ENCODE data around the gene EMX1.

Gene EMX1

DNA sequence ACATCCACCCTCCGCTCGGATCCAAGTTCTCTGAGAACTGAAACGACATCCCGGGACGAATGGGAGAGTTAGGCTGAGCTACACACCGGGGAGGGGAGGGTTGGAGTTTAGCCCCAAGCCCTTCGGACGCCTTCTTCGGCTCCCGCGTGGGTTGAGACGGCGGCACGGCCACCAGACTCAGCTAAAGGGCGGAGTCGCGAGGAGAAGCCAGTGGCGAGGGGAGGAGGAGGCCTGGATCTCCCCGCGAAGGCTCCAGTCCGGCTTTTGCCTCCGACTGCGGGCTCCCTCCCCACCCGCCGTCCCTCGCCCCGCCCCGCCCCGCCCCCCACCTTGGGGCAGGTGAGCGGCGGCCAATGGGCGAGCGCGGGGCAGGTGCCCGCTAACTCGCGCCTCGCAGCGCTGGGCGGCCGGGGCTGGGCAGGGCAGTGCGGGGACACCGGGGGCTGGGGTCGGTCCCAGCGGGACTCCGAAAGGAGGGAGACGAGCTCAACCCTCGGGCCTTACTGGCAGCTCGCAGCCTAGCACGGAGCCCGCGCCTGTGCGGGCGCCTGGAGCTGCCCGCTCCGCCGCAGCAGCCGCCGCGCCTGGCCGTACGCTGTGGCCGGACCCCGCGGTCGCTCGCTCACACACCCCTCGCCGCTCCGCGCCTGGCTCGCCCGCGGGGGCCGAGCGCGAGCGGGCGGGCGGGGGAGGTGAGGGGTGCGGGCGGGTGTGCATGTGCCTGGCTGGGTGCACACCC, at the start of gene EMX1:
EMX1 (plus strand) TSS at position 382 of the 739 bp plus-strand sequence; CDS start at position 716, 334 bp downstream.
- H3K4me3 Mint-ChIP-seq = peak within 1 kb of the TSS; percentile 77
- peaks cover 87% of the 10 kb centered on the region for H3K27me3 Mint-ChIP-seq
- peaks cover 38% of the 10 kb centered on the region for H3K4me1 Mint-ChIP-seq
- peaks cover 7% of the 10 kb centered on the region for H3K36me3 Mint-ChIP-seq (ENCODE audit: insufficient read depth)
- ATAC-seq (replicated peaks; ENCODE audit: extremely low read depth, poor library complexity, severe bottlenecking) (peak; percentile 17), DNase-seq (ENCODE audit: low spot score in 2 of 2) (no peak)
- no peaks in the 10 kb centered on the region for H3K9me3 Mint-ChIP-seq
- H3K27ac Mint-ChIP-seq (ENCODE audit: low read depth) = peak within 1 kb of the TSS; percentile 58

DNA sequence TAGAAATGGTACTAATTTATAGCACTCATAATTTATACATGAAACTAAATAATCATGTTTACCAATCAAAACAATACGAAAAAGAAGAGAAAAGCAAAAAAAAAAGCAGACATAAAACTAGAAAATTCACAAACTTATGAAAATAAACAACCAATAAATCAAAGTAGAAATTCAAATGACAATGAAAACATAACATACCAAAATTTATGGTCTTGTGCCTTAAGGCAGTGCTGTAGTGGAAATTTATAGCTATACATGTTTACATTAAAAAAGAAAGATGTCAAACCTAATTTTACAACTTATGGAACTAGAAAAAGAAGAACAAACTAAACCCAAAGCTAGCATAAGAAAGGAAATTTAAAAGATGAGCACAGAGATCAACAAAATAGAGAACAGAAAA, 46.3 kb upstream of the EMX1 start:
- ATAC-seq (replicated peaks; ENCODE audit: extremely low read depth, poor library complexity, severe bottlenecking) (no peak), DNase-seq (ENCODE audit: low spot score in 2 of 2) (no peak)
- Mint-ChIP-seq H3K9me3 (no peaks in the 10 kb centered on the region), H3K27me3 (peaks cover 72% of the 10 kb centered on the region), H3K27ac (ENCODE audit: low read depth) (no peak overlapping the region), H3K4me3 (no peak overlapping the region), H3K4me1 (no peaks in the 10 kb centered on the region), H3K36me3 (ENCODE audit: insufficient read depth) (no peaks in the 10 kb centered on the region)

DNA sequence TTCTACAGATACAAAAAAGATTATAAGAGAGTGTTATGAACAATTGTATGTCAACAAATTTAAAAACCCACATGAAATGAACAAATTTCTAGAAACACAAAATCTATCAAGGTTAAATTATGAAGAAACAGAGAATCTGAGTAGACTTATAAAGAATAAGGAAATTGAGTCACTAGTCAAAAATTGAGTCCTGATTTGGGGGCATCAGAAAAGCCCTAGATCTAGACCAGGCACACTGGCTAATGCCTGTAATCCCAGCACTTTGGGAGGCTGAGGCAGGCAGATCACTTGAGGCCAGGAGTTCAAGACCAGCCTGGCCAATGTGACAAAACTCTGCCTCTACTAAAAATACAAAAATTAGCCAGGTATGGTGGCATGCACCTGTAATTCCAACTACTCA, 45.4 kb upstream of the EMX1 start:
- ATAC-seq (replicated peaks; ENCODE audit: extremely low read depth, poor library complexity, severe bottlenecking) = no peak
- DNase-seq (ENCODE audit: low spot score in 2 of 2) = no peak
- Mint-ChIP-seq H3K9me3 (no peaks in the 10 kb centered on the region), H3K27me3 (peaks cover 64% of the 10 kb centered on the region), H3K27ac (ENCODE audit: low read depth) (no peak overlapping the region), H3K36me3 (ENCODE audit: insufficient read depth) (no peaks in the 10 kb centered on the region), H3K4me3 (no peak overlapping the region), H3K4me1 (no peaks in the 10 kb centered on the region)

DNA sequence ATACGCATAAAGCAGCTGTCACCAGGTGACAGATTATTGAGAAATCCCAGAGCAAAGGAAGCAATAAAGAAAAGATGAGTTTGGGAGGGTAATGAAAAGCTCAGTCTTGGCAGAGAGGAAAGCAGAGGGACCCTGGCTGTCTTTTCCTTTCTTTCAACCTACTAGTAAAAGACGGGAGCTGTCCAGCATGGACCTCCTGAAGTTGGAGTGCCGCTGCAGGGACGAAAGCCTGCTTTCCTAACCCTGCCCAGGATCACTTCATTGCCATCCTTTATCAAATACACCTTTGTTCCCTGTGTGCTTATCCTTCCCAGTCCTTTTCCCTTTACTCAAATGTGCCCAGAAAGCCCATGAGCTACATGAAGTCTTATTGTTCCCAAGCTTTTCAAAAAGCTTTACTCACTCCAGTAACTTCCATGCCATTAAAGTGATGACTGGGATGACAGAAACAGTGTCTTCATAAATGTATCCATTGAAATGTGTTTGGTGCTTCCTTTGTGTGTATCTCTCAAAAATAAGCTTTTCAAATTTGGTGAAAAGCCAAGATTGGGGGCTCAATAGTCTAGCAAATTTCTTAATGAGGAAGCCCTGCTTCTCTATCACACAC, 33.9 kb upstream of the EMX1 start:
- no peaks in the 10 kb centered on the region for H3K9me3 Mint-ChIP-seq
- ATAC-seq (replicated peaks; ENCODE audit: extremely low read depth, poor library complexity, severe bottlenecking) = no peak
- H3K4me3 Mint-ChIP-seq = no peak overlapping the region
- peaks cover 71% of the 10 kb centered on the region for H3K27me3 Mint-ChIP-seq
- no peaks in the 10 kb centered on the region for H3K36me3 Mint-ChIP-seq (ENCODE audit: insufficient read depth)
- no peak overlapping the region for H3K27ac Mint-ChIP-seq (ENCODE audit: low read depth)
- H3K4me1 Mint-ChIP-seq = peaks cover 5% of the 10 kb centered on the region
- no peak for DNase-seq (ENCODE audit: low spot score in 2 of 2)

DNA sequence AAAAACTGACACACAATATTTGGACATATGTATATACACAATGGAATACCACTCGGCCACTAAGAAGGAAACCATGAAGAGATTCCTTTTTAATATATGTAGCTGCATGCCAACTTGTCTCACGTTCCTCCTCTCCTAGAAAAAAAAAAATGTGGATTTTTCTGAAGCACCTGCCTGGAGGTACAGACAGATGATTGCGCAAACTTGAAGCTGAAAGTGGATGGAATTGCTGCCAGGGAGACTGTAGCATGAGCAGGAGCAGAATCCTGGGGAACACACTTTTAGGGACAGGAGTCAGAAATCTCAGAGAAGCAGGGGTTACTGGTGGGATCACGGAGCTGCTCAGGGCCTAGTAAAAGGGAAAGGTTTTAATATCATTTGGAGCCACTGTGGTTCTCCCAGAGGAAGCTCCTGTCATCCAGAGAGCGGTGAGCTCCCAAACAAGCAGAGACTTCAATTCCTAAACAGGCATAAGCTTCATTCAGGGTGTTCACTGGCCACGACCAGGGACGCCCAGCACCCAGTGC, 30.8 kb upstream of the EMX1 start:
- ATAC-seq (replicated peaks; ENCODE audit: extremely low read depth, poor library complexity, severe bottlenecking) (no peak), DNase-seq (ENCODE audit: low spot score in 2 of 2) (no peak)
- H3K4me3 Mint-ChIP-seq = peak overlapping the region; percentile 74
- peaks cover 86% of the 10 kb centered on the region for H3K27me3 Mint-ChIP-seq
- H3K36me3 Mint-ChIP-seq (ENCODE audit: insufficient read depth) = no peaks in the 10 kb centered on the region
- H3K4me1 Mint-ChIP-seq = peaks cover 5% of the 10 kb centered on the region
- no peaks in the 10 kb centered on the region for H3K9me3 Mint-ChIP-seq
- H3K27ac Mint-ChIP-seq (ENCODE audit: low read depth) = no peak overlapping the region

DNA sequence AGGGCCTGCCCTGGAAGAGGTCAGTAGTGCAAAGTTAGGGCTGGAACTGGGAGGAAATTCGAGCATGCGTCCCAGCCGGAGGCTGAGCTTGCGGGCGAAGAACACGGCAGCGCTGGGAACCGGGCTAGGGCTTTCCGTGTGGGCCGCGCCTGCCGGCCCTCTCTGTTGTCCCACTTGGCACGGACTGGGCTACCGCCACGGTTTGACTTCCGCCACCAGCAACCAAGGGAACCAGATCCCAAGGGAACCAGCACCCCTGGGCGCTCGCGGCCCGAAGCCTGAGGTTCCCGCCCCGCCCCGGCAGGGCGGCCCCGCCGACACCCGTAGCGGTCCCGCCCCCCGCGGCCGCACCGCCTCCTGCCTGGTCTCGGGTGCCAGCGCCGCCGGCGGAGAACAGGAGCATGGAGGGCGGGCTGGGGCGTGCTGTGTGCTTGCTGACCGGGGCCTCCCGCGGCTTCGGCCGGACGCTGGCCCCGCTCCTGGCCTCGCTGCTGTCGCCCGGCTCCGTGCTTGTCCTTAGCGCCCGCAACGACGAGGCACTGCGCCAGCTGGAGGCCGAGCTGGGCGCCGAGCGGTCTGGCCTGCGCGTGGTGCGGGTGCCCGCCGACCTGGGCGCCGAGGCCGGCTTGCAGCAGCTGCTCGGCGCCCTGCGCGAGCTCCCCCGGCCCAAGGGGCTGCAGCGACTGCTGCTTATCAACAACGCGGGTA, 30.1 kb upstream of the EMX1 start, which contains the start of gene SPR:
SPR (plus strand) TSS at position 377 of the 708 bp plus-strand sequence; CDS start at position 402, 25 bp downstream.
- Mint-ChIP-seq H3K4me3 (peak within 1 kb of the TSS; percentile 74), H3K27me3 (peaks cover 85% of the 10 kb centered on the region), H3K4me1 (peaks cover 5% of the 10 kb centered on the region), H3K9me3 (no peaks in the 10 kb centered on the region), H3K27ac (ENCODE audit: low read depth) (no peak within 1 kb of the TSS), H3K36me3 (ENCODE audit: insufficient read depth) (no peaks in the 10 kb centered on the region)
- no peak for DNase-seq (ENCODE audit: low spot score in 2 of 2)
- peak; percentile 81 for ATAC-seq (replicated peaks; ENCODE audit: extremely low read depth, poor library complexity, severe bottlenecking)

DNA sequence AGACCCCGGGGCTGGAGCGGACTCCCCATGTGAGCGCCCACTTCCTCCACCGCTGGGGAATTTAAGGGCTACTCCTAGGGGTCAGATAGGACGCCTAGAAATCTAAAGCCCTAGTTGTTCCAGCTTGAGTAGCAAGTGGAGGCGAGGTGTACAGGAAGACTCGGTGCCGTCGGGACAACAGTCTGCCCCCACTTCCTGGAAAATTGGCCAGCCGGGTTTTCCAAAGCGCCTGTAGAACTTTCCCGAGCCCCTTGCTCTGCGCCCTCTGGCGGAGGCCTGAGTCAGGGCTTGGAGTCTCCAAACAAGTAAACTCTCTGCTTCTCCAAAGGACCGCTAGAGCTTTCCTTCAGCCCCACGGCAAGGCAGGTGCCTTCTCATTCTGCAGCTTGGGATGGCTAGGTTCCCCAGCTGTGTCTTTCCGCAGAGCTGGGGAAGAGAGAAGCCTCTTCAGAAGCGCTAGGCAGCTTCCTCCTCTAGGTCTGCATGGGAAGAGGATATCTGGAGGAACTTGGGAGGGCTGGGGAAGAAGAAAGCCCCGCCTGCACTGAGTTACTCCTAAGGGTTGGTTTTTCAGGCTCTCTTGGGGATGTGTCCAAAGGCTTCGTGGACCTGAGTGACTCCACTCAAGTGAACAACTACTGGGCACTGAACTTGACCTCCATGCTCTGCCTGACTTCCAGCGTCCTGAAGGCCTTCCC, 29.4 kb upstream of the EMX1 start:
- H3K27me3 Mint-ChIP-seq = peaks cover 78% of the 10 kb centered on the region
- peak; percentile 52 for ATAC-seq (replicated peaks; ENCODE audit: extremely low read depth, poor library complexity, severe bottlenecking)
- no peak for DNase-seq (ENCODE audit: low spot score in 2 of 2)
- H3K36me3 Mint-ChIP-seq (ENCODE audit: insufficient read depth) = no peaks in the 10 kb centered on the region
- H3K4me1 Mint-ChIP-seq = peaks cover 5% of the 10 kb centered on the region
- peak overlapping the region; percentile 74 for H3K4me3 Mint-ChIP-seq
- no peaks in the 10 kb centered on the region for H3K9me3 Mint-ChIP-seq
- H3K27ac Mint-ChIP-seq (ENCODE audit: low read depth) = no peak overlapping the region

DNA sequence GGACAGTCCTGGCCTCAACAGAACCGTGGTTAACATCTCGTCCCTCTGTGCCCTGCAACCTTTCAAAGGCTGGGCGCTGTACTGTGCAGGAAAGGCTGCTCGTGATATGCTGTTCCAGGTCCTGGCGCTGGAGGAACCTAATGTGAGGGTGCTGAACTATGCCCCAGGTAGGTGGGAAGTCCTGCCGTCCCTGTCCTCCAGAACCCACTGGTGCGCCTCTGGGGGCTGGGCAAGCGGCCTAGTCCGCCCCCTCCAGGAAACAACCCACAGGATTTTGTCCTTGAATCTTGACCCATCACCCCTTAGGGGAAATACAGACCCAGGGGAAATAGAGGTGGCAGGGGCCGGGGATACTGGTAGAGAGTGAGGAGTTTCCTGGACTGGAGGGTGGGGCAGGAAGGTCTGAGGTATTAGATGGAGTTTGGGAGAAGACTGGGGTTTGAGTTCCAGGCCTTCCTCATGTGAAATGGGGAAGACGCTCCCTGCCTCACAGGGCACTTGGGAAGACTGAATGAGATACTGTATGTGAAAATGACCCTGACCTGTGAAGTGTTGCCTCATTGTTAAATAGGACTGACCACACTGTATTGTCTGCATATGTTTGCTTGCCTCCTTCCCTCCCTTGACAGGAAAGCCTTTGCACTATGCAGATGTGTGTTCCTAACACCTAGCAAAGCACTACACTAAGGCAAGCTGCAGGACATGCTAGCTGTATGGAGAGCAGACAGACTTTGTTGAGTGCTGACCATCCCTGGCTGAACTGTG, 28.7 kb upstream of the EMX1 start:
- no peak overlapping the region for H3K4me3 Mint-ChIP-seq
- H3K27ac Mint-ChIP-seq (ENCODE audit: low read depth) = no peak overlapping the region
- ATAC-seq (replicated peaks; ENCODE audit: extremely low read depth, poor library complexity, severe bottlenecking) = no peak
- H3K36me3 Mint-ChIP-seq (ENCODE audit: insufficient read depth) = no peaks in the 10 kb centered on the region
- no peaks in the 10 kb centered on the region for H3K9me3 Mint-ChIP-seq
- peaks cover 5% of the 10 kb centered on the region for H3K4me1 Mint-ChIP-seq
- DNase-seq (ENCODE audit: low spot score in 2 of 2) = no peak
- peaks cover 76% of the 10 kb centered on the region for H3K27me3 Mint-ChIP-seq

DNA sequence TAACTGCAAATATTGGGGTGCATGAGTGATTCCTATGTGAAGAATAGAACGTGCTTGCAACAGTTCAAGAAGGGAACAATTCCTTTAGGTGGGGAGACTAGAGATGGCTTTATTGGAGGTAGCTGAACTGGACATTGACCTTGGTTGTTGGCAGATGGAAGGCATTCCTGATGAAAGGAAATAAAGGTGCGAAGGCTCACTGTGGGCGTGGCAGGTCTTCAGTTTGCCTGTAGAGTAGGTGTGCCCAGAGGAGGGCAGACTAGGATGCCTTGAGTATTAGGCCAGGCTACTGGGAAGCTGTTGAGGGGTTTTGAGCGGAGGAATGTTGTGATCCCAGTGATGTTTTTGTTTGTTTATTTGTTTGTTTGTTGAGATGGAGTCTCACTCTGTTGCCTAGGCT, 27.3 kb upstream of the EMX1 start:
- H3K4me1 Mint-ChIP-seq = peaks cover 5% of the 10 kb centered on the region
- H3K4me3 Mint-ChIP-seq = no peak overlapping the region
- DNase-seq (ENCODE audit: low spot score in 2 of 2) = no peak
- H3K9me3 Mint-ChIP-seq = no peaks in the 10 kb centered on the region
- H3K27ac Mint-ChIP-seq (ENCODE audit: low read depth) = no peak overlapping the region
- peaks cover 78% of the 10 kb centered on the region for H3K27me3 Mint-ChIP-seq
- ATAC-seq (replicated peaks; ENCODE audit: extremely low read depth, poor library complexity, severe bottlenecking) = no peak
- no peaks in the 10 kb centered on the region for H3K36me3 Mint-ChIP-seq (ENCODE audit: insufficient read depth)

DNA sequence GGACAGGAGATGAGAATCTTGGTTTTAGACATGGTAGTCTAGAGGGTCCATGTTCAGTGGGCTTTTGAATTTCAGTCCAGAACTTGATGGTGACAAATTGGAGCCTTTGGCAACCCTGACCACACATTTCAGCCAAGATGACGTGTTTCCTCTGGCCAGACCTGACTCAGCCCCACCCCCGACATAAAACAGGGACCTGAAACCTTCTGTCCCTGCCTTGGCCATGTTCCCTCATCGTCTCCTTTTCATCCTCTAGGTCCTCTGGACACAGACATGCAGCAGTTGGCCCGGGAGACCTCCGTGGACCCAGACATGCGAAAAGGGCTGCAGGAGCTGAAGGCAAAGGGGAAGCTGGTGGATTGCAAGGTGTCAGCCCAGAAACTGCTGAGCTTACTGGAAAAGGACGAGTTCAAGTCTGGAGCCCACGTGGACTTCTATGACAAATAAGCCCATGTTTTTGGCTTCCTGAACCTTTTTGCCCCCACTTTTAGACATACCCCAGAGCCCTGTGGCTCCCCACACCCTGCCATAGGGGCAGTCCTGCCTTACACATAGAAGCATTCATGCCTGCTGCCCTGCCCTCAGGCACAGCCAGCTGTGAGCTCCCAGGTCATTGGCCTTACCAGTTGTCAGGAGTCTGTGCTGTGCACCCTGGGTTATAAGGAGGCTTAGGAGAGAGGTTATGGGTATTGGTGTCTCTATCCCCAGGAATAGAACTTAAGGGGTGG, 26.1 kb upstream of the EMX1 start:
- Mint-ChIP-seq H3K27me3 (peaks cover 78% of the 10 kb centered on the region), H3K36me3 (ENCODE audit: insufficient read depth) (no peaks in the 10 kb centered on the region), H3K9me3 (no peaks in the 10 kb centered on the region), H3K4me3 (no peak overlapping the region), H3K27ac (ENCODE audit: low read depth) (no peak overlapping the region), H3K4me1 (peaks cover 12% of the 10 kb centered on the region)
- DNase-seq (ENCODE audit: low spot score in 2 of 2) = no peak
- ATAC-seq (replicated peaks; ENCODE audit: extremely low read depth, poor library complexity, severe bottlenecking) = no peak

DNA sequence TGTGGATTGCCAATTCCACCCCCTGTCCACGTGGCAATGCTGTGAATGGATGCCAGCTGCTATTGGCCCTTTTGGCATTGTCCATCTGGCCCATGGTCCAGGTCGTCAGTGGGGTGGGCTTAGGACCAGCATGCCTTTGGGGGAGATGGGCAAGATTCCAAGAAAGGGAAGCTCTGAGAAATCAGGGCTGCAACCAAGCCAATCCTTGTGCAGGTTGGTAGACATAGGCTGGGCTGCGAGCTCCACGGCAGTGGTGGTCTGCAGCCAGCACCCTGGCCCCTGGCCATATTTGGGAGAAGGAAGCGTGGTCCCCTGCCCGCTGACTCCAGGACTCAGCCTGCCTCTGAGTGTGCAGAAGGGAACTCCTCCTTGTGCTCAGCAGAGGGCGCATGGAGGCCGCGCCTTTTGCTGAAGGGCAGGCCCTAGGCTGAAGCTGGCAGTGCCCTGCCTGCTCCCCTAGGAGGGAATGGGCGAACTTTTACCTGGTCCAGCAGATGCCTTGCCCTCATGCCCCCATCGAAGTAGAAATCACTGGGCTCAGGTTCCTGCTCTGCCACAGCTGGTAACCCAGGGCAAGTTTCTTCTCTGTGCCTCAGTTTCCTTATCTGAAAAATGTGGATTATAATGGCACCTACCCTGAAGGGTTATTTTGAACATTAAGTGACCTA, 24.7 kb upstream of the EMX1 start:
- H3K36me3 Mint-ChIP-seq (ENCODE audit: insufficient read depth) = no peaks in the 10 kb centered on the region
- H3K4me3 Mint-ChIP-seq = no peak overlapping the region
- ATAC-seq (replicated peaks; ENCODE audit: extremely low read depth, poor library complexity, severe bottlenecking) (peak; percentile 75), DNase-seq (ENCODE audit: low spot score in 2 of 2) (no peak)
- peaks cover 84% of the 10 kb centered on the region for H3K27me3 Mint-ChIP-seq
- H3K27ac Mint-ChIP-seq (ENCODE audit: low read depth) = no peak overlapping the region
- no peaks in the 10 kb centered on the region for H3K9me3 Mint-ChIP-seq
- H3K4me1 Mint-ChIP-seq = peaks cover 12% of the 10 kb centered on the region

Data from central memory CD8-positive, alpha-beta T cell (primary cell).